Endothelial cell (in vitro differentiated cells): ENCODE results near the gene KCTD1. TPM values are rescaled to one million over a fixed set of nuclear protein-coding genes. Genes with fewer than 3 reads are reported as not detected.

Experiments
- DNase-seq: peaks from one replicate; pipeline ENCODE4 v3.0.0; 2021; ENCODE audit warnings: low spot score
- H3K27ac Mint-ChIP-seq: one replicate; pipeline ENCODE4 v1.8.0; 2021; ENCODE audit warnings: mixed read lengths, inconsistent platforms; ENCODE audit not compliant: unreplicated experiment
- H3K27me3 Mint-ChIP-seq: one replicate; pipeline ENCODE4 v1.8.0; 2021; ENCODE audit warnings: mild to moderate bottlenecking, moderate library complexity, mixed read lengths, inconsistent platforms; ENCODE audit not compliant: unreplicated experiment
- H3K36me3 Mint-ChIP-seq: one replicate; pipeline ENCODE4 v1.8.0; 2021; ENCODE audit warnings: mild to moderate bottlenecking, low read depth, mixed read lengths, inconsistent platforms; ENCODE audit not compliant: unreplicated experiment
- H3K4me1 Mint-ChIP-seq: one replicate; pipeline ENCODE4 v1.8.0; 2021; ENCODE audit warnings: mild to moderate bottlenecking, mixed read lengths, inconsistent platforms; ENCODE audit not compliant: unreplicated experiment
- H3K4me3 Mint-ChIP-seq: one replicate; pipeline ENCODE4 v1.8.0; 2021; ENCODE audit warnings: mild to moderate bottlenecking, mixed read lengths, inconsistent platforms; ENCODE audit not compliant: unreplicated experiment
- H3K9me3 Mint-ChIP-seq: one replicate; pipeline ENCODE4 v1.8.0; 2021; ENCODE audit warnings: mixed read lengths, inconsistent platforms; ENCODE audit not compliant: unreplicated experiment
- total RNA-seq: library from RNA; stranded (reverse); fragmentation: NEBNext Ultra II Directional; extraction: Animal tissue kit (Norgen Biotek cat#: 25700); gene quantifications from one replicate; pipeline ENCODE4 v1.2.1, GENCODE V29; 2021; ENCODE audit not compliant: unreplicated experiment
- TF ChIP-seq, protein P1 (sequence below): fragments of 200-600 bp; sonication (generic); IDR thresholded peaks from one replicate; pipeline ENCODE4 v1.5.0; 2021; ENCODE audit warnings: antibody characterized with exemption; ENCODE audit not compliant: unreplicated experiment

The KCTD1 gene
- total RNA-seq, 1 donor from 2014 or later = 10.6 TPM

DNA sequence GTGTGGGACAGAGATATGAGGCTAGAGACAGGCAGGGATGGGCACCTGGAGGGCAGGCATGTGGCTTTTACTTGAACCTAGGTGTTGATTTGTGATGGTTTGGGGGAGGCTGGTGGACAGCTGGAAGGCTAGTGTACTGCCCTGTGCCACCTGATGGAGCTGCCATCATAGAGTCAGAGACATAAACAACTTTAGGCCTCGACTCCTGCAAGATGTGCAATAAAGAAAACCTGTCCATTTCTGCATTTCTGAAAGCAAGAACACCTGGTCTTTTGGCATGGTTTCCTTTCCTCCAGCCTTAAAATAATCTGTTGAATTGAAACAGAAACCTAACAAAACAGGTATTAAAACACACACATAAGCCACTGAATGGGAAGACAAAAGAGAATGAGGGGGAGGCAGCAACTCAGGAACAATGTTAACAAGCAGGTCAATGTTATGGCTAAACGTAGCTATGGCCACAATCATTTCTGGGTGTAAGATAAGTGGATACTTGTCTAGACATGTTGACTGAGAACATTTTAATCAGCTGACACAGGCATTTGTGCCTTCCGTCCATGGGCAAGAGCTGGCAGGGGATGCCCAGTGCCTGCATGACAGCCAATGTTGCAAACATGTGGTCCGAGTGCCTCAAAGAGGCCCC is 87.8 kb downstream of the KCTD1 start:
- H3K9me3 Mint-ChIP-seq = no peaks in the 10 kb centered on the region
- no peak for DNase-seq
- H3K27me3 Mint-ChIP-seq = peaks cover 4% of the 10 kb centered on the region
- TF ChIP-seq, protein P1, sequence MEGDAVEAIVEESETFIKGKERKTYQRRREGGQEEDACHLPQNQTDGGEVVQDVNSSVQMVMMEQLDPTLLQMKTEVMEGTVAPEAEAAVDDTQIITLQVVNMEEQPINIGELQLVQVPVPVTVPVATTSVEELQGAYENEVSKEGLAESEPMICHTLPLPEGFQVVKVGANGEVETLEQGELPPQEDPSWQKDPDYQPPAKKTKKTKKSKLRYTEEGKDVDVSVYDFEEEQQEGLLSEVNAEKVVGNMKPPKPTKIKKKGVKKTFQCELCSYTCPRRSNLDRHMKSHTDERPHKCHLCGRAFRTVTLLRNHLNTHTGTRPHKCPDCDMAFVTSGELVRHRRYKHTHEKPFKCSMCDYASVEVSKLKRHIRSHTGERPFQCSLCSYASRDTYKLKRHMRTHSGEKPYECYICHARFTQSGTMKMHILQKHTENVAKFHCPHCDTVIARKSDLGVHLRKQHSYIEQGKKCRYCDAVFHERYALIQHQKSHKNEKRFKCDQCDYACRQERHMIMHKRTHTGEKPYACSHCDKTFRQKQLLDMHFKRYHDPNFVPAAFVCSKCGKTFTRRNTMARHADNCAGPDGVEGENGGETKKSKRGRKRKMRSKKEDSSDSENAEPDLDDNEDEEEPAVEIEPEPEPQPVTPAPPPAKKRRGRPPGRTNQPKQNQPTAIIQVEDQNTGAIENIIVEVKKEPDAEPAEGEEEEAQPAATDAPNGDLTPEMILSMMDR = no peak
- no peak overlapping the region for H3K27ac Mint-ChIP-seq
- peaks cover 22% of the 10 kb centered on the region for H3K4me1 Mint-ChIP-seq
- H3K4me3 Mint-ChIP-seq = no peak overlapping the region
- H3K36me3 Mint-ChIP-seq = peaks cover 7% of the 10 kb centered on the region

DNA sequence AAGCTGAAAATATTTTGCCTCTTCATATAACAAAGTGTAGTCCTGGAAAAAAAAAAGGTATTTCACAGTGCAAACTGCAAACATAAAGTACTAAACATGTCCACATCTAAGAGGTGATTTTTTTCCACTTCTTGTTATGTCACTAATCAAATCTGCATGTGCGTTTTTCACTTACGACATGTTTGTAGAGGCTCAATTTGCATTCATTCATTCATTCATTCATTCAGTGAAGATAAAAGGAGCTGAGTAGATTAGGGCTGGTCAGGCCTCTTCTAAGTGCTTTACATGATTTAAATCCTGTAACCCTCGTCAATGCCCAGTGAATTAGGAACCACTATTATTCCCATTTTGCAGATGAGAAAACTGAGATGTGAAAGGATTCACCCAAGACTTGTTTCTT is 88.5 kb downstream of the KCTD1 start:
- H3K4me3 Mint-ChIP-seq = no peak overlapping the region
- no peak for DNase-seq
- TF ChIP-seq, protein P1 = no peak
- H3K36me3 Mint-ChIP-seq = peaks cover 7% of the 10 kb centered on the region
- peaks cover 4% of the 10 kb centered on the region for H3K27me3 Mint-ChIP-seq
- H3K4me1 Mint-ChIP-seq = peaks cover 22% of the 10 kb centered on the region
- no peak overlapping the region for H3K27ac Mint-ChIP-seq
- H3K9me3 Mint-ChIP-seq = no peaks in the 10 kb centered on the region

DNA sequence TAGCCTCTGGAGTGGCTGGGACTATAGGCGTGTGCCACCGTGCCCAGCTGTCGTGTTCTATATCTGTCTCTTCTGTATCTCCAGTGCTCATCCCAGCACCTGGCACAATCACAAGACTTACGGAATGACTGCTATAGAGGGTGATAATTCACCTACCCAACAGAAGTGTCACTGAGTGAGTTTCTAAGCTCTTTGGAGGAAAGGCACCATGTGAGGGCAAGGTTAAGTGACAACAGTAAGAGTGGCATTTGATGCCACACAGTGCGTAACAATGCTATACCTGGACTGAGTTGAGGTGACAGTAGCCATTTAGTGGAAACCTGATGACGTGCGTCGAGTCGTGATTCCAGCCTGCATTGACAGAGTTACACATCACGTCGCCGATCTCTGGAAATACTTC is 89.0 kb downstream of the KCTD1 start:
- Mint-ChIP-seq H3K4me1 (peaks cover 22% of the 10 kb centered on the region), H3K27me3 (peaks cover 4% of the 10 kb centered on the region), H3K27ac (no peak overlapping the region), H3K9me3 (no peaks in the 10 kb centered on the region), H3K4me3 (no peak overlapping the region), H3K36me3 (peaks cover 7% of the 10 kb centered on the region)
- no peak for DNase-seq
- TF ChIP-seq, protein P1 = no peak

DNA sequence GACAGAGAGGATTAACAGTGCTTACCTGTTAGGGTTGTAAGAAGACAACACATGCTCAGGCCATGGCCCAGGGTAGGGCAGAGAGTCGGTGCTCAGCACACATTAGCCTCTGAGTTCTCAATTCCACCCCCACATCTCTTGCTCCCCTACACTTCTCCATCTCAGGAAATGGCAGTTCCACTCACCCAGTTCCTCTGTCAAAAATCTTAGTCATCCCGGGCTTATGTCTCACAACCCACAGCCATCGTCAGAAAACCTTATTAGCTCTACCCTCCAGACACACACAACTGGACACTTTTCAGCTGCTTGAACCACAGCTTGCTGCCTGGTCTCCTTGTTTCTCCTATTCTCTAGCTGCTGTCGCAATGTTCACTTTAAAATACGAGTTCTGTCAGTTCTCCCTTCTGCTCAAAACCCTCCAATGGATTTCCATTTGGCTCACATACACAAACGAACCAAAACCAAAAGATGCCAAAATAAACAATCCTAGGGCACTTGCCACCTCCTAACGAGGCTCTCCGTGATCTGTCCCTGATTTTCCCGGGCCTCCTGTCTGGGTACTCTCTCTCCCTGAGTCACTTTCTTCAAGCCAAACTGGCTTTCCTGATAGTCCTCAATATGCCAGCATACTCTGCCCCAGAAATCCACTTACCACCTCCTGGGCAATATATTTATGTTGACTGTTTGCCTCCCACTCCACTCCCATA is 89.7 kb downstream of the KCTD1 start:
- peaks cover 7% of the 10 kb centered on the region for H3K36me3 Mint-ChIP-seq
- no peak overlapping the region for H3K4me3 Mint-ChIP-seq
- DNase-seq = no peak
- H3K9me3 Mint-ChIP-seq = no peaks in the 10 kb centered on the region
- peaks cover 4% of the 10 kb centered on the region for H3K27me3 Mint-ChIP-seq
- peaks cover 22% of the 10 kb centered on the region for H3K4me1 Mint-ChIP-seq
- TF ChIP-seq, protein P1 = no peak
- H3K27ac Mint-ChIP-seq = no peak overlapping the region
